ENCODE results near the gene ARHGAP8.
"Not testable (repeated sequence)": the region's sequence is repeated elsewhere in the genome, so short reads cannot be mapped to it uniquely, and the experiment has no call there.

ARHGAP8 gene

DNA sequence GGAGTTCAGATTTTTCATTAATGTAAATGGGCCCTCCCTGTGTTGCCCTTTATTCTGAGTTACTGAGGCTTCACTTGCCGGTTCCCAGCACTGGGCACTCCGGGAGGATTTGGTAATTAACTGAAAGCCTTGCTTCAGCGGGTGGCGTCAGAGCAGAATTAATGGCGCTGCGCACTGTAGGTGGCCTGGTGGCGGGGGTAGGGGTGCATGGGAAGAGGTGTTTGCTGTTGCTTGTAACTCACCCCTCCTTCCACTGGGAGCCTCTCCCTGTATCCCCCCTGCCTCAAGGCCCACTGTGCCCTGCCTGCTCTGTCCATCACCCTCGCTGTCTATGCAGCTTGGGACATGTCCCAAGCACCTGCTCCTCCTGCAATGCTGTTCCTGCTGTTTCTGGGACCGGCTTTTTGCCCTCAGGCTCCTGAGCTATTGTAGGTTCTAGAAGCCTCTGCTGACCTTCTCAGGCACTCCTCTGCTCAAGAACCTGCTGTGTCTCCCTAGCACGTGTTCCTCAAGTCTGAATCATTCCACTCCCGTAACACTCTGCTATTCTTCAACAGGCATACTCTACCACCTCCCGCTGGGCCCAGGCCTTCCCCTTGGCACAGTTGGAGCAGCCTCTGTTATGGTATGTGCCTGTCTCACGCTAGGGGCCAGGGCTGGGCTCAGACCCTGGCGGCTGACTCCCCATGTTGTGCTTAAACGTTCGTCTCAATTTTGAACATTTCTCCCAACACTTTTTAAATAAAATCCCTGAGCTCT is 24.4 kb downstream of the ARHGAP8 start:
- no peak for DNase-seq

DNA sequence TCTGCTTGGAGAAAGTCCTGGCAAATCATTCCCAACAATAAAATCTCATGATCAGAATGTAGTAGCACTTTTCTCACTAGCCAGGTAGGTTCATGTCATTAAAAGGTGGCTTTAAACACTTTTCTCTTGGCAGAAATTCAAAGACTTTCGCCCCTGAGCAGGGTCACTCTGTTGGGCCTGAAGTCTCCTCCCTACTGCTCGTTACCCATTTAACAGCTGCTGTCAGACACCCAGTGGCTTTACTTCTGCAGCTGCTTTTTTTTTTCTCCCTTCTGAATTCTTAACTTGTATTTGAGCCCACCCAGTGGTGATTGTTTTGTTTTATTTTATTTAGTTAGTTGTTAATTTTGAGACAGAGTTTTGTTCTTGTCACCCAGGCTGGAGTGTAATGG is 25.0 kb downstream of the ARHGAP8 start:
- no peak for DNase-seq

- no peak for DNase-seq
These were observed 28.6 kb downstream of the ARHGAP8 start for GRCh38 chr22:44780876-44781449.

DNA sequence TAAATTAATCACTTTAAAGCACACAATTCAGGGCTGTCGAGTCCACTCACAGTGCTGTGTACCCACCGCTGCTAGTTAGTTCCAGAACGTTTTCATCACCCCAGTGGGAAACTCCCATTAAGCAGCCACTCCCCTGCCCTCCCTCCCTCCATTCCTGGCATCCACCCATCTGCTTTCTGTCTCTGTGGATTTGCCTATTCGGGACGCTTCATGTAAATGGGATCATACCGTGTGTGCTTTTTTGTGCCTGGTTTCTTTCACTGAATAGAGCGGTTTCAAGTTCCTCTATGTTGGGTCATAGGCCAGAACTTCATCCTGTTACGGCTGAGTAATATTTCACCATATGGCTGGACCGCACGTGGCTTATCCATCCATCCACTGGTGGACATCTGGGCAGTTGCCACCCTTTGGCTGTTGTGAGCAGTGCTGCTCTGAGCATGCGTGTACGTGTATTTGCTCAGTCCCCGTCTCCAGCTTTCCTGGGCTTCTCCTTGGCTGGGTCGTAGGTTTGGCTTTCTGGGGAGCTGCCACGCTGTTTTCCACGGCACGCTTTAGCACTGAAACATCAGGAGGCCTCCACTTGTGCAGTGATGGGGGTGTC is 30.1 kb downstream of the ARHGAP8 start:
- no peak for DNase-seq

DNA sequence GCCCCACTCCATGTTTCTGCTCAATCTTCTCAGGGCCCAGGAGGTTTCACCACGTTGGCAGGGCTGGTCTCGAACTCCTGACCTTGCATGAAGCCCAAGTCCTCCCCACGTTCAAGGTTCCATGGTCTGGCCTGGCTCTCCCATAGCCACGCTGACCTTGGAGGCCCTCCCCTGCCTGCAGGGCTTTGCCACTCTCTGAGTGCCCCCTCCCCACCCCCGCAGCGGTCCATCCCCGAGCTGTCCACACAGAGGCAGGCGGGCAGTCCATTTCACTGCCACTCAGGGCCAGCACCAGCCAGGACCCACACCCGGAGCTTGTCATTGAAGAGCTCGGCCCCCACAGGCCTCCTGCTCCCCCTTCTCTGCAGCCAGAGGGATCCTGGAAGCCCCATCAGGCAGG is 30.7 kb downstream of the ARHGAP8 start:
- no peak for DNase-seq

DNA sequence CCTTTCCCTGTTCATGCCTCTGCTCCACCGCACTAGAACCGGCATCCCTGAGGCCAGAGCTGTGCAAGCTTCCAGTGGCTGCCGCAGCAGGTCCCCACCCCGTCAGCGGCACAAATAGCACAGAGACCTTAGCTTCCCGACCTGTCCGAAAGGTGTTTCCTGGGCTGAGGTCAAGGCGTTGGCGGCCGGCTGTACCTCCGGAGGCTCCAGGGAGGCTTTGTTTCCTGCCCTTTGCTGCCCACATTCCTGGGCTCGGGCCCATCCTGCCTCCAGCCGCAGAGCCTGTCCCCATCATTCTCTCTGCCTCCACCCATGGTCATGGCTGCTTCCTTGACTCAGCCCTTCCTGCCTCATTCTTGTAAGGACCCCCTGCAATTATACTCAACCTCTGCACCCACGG is 31.2 kb downstream of the ARHGAP8 start:
- no peak for DNase-seq

DNA sequence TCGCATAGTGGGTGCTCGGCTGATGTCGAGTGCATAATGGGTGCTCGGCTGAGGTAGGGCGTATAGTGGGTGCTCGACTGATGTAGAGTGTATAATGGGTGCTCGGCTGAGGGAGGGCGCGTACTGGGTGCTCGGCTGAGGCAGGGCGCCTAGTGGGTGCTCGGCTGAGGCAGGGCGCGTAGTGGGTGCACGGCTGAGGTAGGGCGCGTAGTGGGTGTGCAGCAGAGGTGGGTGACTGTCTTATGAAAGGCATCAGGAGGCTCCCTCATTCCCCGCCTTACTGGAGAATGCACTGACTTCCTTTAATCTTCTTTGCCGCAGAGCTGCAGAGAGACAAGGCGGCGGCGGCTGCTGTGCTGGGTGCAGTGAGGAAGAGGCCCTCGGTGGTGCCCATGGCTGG is 33.8 kb downstream of the ARHGAP8 start:
- DNase-seq, result no peak

DNA sequence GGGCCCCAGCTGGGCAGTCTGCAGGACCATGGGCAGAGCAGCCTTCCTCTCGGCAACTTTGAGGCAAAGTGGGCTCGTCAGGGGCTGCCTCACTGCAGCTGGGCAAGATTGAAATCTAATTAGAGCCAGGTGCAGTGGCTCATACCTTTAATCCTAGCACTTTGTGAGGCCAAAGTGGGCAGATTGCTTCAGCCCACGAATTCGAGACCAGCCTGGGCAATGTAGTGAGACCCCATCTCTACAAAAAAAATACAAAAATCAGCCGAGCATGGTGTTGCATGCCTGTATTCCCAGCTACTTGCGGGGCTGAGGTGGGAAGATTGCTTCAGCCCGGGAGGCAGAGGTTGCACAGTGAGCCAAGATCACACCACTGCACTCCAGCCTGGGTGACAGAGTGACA is 34.2 kb downstream of the ARHGAP8 start:
- no peak for DNase-seq

DNA sequence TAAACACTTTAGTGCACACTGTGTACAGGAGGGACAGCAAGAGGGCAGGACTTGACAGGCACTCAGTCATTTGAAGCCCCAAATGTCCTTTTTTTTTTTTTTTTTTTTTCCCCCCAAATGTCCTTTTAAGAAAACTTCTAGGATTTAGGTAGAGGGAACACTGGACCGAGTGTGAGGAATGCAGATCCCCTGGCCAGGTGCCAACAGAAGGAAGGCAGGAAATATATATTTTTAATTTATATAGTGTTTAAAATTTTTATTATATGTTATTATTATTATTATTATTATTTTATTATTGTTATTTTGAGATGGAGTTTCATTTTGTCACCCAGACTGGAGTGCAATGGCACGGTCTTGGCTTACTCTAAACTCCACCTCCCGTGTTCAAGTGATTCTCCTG is 35.5 kb downstream of the ARHGAP8 start:
- DNase-seq, result no peak

- DNase-seq, result no peak
These were observed 40.7 kb downstream of the ARHGAP8 start for GRCh38 chr22:44793106-44793505.

GRCh38 chr22:44793506-44794172 is 41.3 kb downstream of the ARHGAP8 start:
- no peak for DNase-seq

- DNase-seq, result no peak
These were observed 43.6 kb downstream of the ARHGAP8 start for GRCh38 chr22:44795701-44796630.

GRCh38 chr22:44797181-44797725 is 44.9 kb downstream of the ARHGAP8 start:
- DNase-seq, result no peak

DNA sequence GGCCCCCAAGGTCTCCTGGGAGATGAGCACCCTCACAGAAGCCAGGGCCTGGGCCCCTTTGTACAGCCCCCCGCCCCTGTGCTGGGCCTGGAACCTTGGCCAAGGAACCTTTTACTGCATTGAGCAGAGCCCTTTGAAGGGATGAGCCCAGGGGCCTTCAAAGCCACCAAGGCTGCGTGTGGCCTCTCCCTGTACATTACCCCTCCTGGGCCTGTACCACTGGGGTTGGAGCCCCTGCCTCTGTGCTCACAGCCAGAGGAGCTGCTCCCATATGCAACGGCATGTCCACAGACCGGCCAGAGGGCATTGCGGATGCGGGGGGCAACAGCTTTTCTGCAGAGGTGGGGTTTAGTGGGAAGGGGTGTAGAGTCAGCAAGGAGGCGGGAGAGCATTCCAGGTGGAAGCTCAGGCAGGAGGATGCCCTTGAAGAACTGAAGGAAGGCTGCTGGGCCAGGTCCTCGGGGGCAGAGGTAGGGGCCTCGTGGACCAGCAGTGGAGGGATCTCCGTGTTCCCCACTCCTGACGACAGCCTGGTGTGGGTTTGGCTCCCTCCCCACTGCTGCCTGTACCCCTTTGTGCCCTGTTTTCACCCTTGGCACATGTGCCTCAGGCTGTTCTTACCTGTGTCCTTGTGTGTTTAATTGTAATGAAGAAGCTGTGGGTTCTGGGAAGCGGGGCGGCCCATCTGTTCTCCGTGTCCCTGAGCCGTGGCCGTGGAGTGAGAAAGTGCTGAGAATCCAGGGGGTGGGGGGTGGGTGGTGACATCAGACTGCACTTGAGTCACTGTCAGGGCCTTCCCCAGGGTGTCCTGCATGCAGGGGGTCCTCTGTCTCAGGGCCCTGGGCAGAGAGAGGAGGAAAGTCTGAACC is 46.9 kb downstream of the ARHGAP8 start:
- DNase-seq, result no peak

DNA sequence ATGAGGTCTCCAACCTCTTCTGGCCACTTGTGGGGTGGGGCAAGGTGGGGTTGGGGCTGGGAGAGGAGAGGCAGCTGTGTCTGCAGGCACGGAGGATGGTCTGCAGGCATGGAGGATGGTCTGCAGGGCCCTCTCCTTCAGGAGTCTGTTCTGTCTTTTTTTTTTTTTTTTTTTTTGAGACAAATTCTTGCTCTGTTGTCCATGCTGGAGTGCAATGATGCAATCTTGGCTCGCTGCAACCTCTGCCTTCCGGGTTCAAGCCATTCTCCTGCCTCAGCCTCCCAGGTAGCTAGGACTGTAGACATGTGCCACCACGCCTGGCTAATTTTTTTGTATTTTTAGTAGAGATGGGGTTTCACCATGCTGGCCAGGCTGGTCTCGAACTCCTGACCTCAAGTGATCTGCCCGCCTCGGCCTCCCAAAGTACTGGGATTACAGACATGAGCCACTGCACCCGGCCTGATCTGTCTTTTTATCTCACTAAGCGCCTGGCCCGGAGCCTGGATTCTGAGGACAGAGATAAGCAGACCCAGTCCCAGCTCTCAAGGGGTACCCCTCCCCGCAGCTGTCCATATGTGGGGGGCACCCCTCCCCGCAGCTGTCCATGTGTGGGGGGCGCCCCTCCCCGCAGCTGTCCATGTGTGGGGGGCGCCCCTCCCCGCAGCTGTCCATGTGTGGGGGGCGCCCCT is 47.7 kb downstream of the ARHGAP8 start:
- DNase-seq, result not testable (repeated sequence)

- DNase-seq, result no peak
These were observed 49.1 kb downstream of the ARHGAP8 start for GRCh38 chr22:44801476-44801875.

DNA sequence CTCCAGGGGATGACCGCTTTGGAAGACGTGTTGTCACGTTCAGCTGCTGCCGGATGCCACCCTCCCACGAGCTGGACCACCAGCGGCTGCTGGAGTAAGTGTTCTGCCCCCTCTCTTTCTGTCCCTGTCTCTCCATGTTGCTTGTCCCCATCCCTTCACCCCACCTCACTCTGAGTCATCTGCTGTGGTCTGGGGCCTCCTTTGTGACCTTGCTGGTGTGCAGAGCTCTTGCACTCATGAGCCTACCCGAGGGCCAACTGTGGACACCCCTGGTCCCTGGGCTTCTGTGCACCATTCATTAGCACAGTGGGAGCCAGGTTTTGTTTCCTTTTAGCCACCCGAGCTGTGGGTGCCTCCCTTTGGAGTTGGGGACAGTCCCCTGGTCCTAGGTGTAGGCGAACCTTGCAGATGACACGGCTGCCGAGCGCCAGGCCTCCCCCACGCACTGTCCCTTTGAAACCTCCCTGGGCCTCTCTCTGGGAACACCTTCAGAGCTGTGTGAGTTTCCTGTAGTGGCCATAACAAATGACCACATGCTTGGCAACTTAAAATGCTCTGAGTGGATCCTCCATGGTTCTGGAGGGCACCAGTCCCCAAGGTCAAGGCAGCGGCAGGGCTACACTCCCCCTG is 49.8 kb downstream of the ARHGAP8 start:
- no peak for DNase-seq

DNA sequence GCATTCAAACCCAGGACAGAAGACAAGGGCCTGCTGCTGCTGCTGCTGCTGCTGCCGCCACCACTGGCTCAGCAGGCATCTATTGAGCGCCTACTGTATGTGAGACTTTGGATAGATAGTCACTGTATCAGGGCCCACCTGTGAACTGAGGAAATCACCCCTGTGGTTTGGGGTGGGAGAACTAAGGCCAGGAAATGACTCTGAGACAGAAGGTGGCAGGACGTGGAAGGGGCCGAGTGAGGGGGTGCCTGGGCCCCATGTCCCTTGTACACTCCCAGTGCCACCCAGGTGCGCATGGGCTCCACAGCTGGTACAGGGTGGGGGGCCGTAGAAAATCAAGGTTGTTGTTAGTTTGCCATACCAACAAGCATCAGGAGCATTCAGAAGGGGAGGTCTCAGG is 50.6 kb downstream of the ARHGAP8 start:
- no peak for DNase-seq

DNA sequence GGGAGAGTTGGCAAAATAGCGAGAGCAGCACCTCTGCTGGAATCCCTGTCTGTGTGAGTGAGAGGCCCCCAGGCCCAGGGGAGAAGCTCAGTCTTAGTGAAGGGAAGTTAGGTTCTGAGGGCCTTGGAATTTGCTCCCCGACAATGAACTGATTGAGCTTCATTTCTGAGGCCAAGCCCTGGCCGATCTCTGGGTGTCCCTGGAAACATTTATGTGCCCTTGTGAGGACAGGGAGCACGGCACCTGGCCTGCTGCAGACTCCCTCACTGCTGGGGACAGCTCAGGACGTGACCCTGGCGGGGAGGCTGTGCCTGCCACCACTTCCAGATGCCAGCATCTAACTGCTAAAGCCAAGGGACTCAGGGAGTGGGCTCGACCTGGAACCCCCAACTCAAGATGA is 52.0 kb downstream of the ARHGAP8 start:
- no peak for DNase-seq

GRCh38 chr22:44805711-44806110 is 53.3 kb downstream of the ARHGAP8 start:
- DNase-seq, result no peak
